ENCODE measurements around the gene NOL8. TPM values are rescaled to one million over a fixed set of nuclear protein-coding genes. Genes with fewer than 3 reads are reported as not detected.

The NOL8 gene
- total and polyA plus RNA-seq, 2 donors (not counting 1 experiment from before 2014, with no cell fraction given) = 19.9 to 91.0 TPM

DNA sequence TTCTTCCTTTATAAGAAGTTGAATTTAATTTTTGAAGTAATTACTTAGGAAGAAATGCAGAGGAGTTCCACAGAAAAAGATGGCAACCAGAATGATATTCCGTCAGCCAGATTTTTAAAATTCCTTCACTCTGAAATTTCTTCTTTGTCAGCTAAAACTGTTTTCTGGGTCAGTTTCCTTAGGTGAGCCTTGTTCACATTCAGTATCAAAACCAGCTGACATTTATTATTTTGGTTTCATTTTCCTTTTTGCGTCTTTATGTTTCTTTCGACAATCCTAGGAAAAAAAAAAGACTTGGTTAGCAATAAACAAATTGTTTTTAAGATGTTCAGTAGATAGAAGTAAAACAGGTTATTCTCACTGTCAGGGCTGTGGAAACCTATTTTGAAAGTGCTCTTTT, 27.5 kb downstream of the NOL8 start:
- Mint-ChIP-seq H3K27ac (peak overlapping the region; percentile 70), H3K4me1 (peaks cover 60% of the 10 kb centered on the region), H3K27me3 (no peaks in the 10 kb centered on the region), H3K4me3 (peak overlapping the region; percentile 42), H3K9me3 (ENCODE audit: insufficient read depth) (no peaks in the 10 kb centered on the region)
- peak overlapping the region; percentile 27 for H2AFZ ChIP-seq (ENCODE audit: insufficient read depth, low read depth, low read length, poor library complexity, severe bottlenecking)
- H3K27ac ChIP-seq (ENCODE audit: low read length in 2 of 2) = peak overlapping the region; percentile 13 to 64
- peaks cover 33% of the 10 kb centered on the region in 2 donors for H3K4me1 ChIP-seq (ENCODE audit: control insufficient read depth in 2 of 2, insufficient read depth in 2 of 2, low read length in 2 of 2)
- ATAC-seq (ENCODE audit: low read depth) (no peak), DNase-seq (no peak)
- peak overlapping the region in 1 of 5 experiments; percentile 2 for H3K4me3 ChIP-seq (ENCODE audit: control extremely low read depth in 1 of 5, extremely low read depth in 1 of 5, insufficient read depth in 1 of 5, low read depth in 2 of 5, low read length in 4 of 5)
- ChIA-PET CTCF (no interaction called here), POLR2A (no interaction called here)
- 100% methylated on average over 1 of the region's 3 CpGs for WGBS (ENCODE audit: insufficient coverage)
- intact Hi-C loops (cut with micrococcal nuclease) = loop anchor here (2.0 kb wide), 1 partner anchor 367 kb away; no protein-coding TSS in a partner anchor
- H4K20me1 ChIP-seq (ENCODE audit: control insufficient read depth, insufficient read depth, low read length, poor library complexity, severe bottlenecking) = no peaks in the 10 kb centered on the region
- no peak overlapping the region for H3K9ac ChIP-seq (ENCODE audit: low read length)
- H3K36me3 ChIP-seq (replicated peaks in 1 of 2; ENCODE audit: control extremely low read depth in 1 of 2, control insufficient read depth in 1 of 2, extremely low read depth in 1 of 2, insufficient read depth in 2 of 2, low read length in 1 of 2) = peaks cover 5 to 43% of the 10 kb centered on the region in 2 experiments
- H3K79me2 ChIP-seq (ENCODE audit: control insufficient read depth, insufficient read depth, low read length) = peaks cover 16% of the 10 kb centered on the region
- H3K27me3 ChIP-seq (replicated peaks in 1 of 4; ENCODE audit: control extremely low read depth in 1 of 4, control insufficient read depth in 3 of 4, insufficient read depth in 4 of 4, low read length in 3 of 4) = no peaks in the 10 kb centered on the region
- H3K4me2 ChIP-seq (replicated peaks; ENCODE audit: low read depth, low read length, poor library complexity, severe bottlenecking) = peak overlapping the region; percentile 33
- no peaks in the 10 kb centered on the region for H3K9me3 ChIP-seq (ENCODE audit: control extremely low read depth in 1 of 3, control insufficient read depth in 2 of 3, insufficient read depth in 1 of 3, low read length in 2 of 3)
- TF ChIP-seq, protein P1, sequence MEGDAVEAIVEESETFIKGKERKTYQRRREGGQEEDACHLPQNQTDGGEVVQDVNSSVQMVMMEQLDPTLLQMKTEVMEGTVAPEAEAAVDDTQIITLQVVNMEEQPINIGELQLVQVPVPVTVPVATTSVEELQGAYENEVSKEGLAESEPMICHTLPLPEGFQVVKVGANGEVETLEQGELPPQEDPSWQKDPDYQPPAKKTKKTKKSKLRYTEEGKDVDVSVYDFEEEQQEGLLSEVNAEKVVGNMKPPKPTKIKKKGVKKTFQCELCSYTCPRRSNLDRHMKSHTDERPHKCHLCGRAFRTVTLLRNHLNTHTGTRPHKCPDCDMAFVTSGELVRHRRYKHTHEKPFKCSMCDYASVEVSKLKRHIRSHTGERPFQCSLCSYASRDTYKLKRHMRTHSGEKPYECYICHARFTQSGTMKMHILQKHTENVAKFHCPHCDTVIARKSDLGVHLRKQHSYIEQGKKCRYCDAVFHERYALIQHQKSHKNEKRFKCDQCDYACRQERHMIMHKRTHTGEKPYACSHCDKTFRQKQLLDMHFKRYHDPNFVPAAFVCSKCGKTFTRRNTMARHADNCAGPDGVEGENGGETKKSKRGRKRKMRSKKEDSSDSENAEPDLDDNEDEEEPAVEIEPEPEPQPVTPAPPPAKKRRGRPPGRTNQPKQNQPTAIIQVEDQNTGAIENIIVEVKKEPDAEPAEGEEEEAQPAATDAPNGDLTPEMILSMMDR (IDR thresholded peaks at IDR 0.05) = no peak
- TF ChIP-seq EZH2 (IDR thresholded peaks at IDR 0.05; ENCODE audit: borderline replicate concordance, insufficient read depth, low read depth, low read length, poor library complexity, severe bottlenecking) = no peak

- ATAC-seq (ENCODE audit: low read depth) (no peak), DNase-seq (no peak)
- no peaks in the 10 kb centered on the region for H3K9me3 ChIP-seq (ENCODE audit: control extremely low read depth in 1 of 3, control insufficient read depth in 2 of 3, insufficient read depth in 1 of 3, low read length in 2 of 3)
- no peak overlapping the region for H3K9ac ChIP-seq (ENCODE audit: low read length)
- H3K79me2 ChIP-seq (ENCODE audit: control insufficient read depth, insufficient read depth, low read length) = peaks cover 30% of the 10 kb centered on the region
- H3K36me3 ChIP-seq (replicated peaks in 1 of 2; ENCODE audit: control extremely low read depth in 1 of 2, control insufficient read depth in 1 of 2, extremely low read depth in 1 of 2, insufficient read depth in 2 of 2, low read length in 1 of 2) = peaks cover 0 to 33% of the 10 kb centered on the region in 2 experiments
- WGBS (ENCODE audit: insufficient coverage) = 17% methylated on average over 2 of the region's 4 CpGs
- Mint-ChIP-seq H3K9me3 (ENCODE audit: insufficient read depth) (no peaks in the 10 kb centered on the region), H3K4me3 (no peak overlapping the region), H3K4me1 (peaks cover 70% of the 10 kb centered on the region), H3K27ac (peak overlapping the region; percentile 54), H3K27me3 (no peaks in the 10 kb centered on the region)
- H3K4me3 ChIP-seq (ENCODE audit: control extremely low read depth in 1 of 5, extremely low read depth in 1 of 5, insufficient read depth in 1 of 5, low read depth in 2 of 5, low read length in 4 of 5) = no peak overlapping the region
- no peaks in the 10 kb centered on the region for H4K20me1 ChIP-seq (ENCODE audit: control insufficient read depth, insufficient read depth, low read length, poor library complexity, severe bottlenecking)
- ChIA-PET CTCF (no interaction called here), POLR2A (no interaction called here)
- H3K4me1 ChIP-seq (ENCODE audit: control insufficient read depth in 2 of 2, insufficient read depth in 2 of 2, low read length in 2 of 2) = peaks cover 39 to 43% of the 10 kb centered on the region in 2 donors
- no peak overlapping the region for H2AFZ ChIP-seq (ENCODE audit: insufficient read depth, low read depth, low read length, poor library complexity, severe bottlenecking)
- TF ChIP-seq, protein P1 (IDR thresholded peaks at IDR 0.05) = no peak
- no peak for TF ChIP-seq EZH2 (IDR thresholded peaks at IDR 0.05; ENCODE audit: borderline replicate concordance, insufficient read depth, low read depth, low read length, poor library complexity, severe bottlenecking)
- H3K27ac ChIP-seq (ENCODE audit: low read length in 2 of 2) = no peak overlapping the region
- no peaks in the 10 kb centered on the region for H3K27me3 ChIP-seq (replicated peaks in 1 of 4; ENCODE audit: control extremely low read depth in 1 of 4, control insufficient read depth in 3 of 4, insufficient read depth in 4 of 4, low read length in 3 of 4)
- H3K4me2 ChIP-seq (replicated peaks; ENCODE audit: low read depth, low read length, poor library complexity, severe bottlenecking) = no peak overlapping the region
- intact Hi-C loops (cut with micrococcal nuclease) = no loop called here
Observed at GRCh38 chr9:92295827-92296258, 29.3 kb downstream of the NOL8 start.
